Muscle of leg (tissue), 11 donors: ENCODE results near the gene PIK3CB. TPM values are rescaled to one million over a fixed set of nuclear protein-coding genes. Genes with fewer than 3 reads are reported as not detected.
"Not testable (repeated sequence)": the region's sequence is repeated elsewhere in the genome, so short reads cannot be mapped to it uniquely, and the experiment has no call there.

Experiments used
- DNase-seq: peaks from one replicate; pipeline ENCODE4 v3.0.0; 2013
- H3K27ac ChIP-seq: one replicate; pipeline ENCODE4 v1.5.1; 2013; ENCODE audit warnings: mild to moderate bottlenecking, low read length, control low read depth
- H3K27me3 ChIP-seq: one replicate; pipeline ENCODE4 v1.6.1; 2013; ENCODE audit warnings: low read length; ENCODE audit not compliant: control insufficient read depth, insufficient read depth
- H3K36me3 ChIP-seq: one replicate; pipeline ENCODE4 v1.6.1; 2013; ENCODE audit warnings: low read length; ENCODE audit not compliant: control insufficient read depth, insufficient read depth
- H3K4me1 ChIP-seq: one replicate; pipeline ENCODE4 v1.6.1; 2013; ENCODE audit warnings: low read length; ENCODE audit not compliant: control insufficient read depth, insufficient read depth
- H3K4me3 ChIP-seq: one replicate; pipeline ENCODE4 v1.5.1; 2013; ENCODE audit warnings: low read length, control low read depth
- H3K9me3 ChIP-seq: replicated peaks from 2 replicates; pipeline ENCODE4 v1.6.1; 2013; ENCODE audit warnings: low read depth, low read length; ENCODE audit not compliant: control insufficient read depth
- whole genome bisulfite sequencing: methylation state at CpG from one replicate; pipeline ENCODE4 v1.1.5; 2013; ENCODE audit warnings: missing lambda C conversion rate; ENCODE audit not compliant: insufficient coverage; 5-methylcytosine and 5-hydroxymethylcytosine counted together
- polyA plus RNA-seq, 8 donors: library from polyadenylated mRNA; unstranded; fragments of 120-200 nt; gene quantifications; one replicate each; pipeline versions ENCODE4 v1.2.1 to v1.2.3, GENCODE V29; 2013; ENCODE audit warnings: inconsistent platforms in 1 of 8, low replicate concordance in 1 of 8; ENCODE audit not compliant: insufficient read length in 8 of 8, insufficient read depth in 1 of 8
- total RNA-seq: library from RNA; stranded (reverse); fragments of 120-200 nt; gene quantifications from one replicate; pipeline ENCODE4 v1.2.4, GENCODE V29; 2013

The PIK3CB gene
- total and polyA plus RNA-seq, 9 donors = 8.0 to 16.3 (median 10.0) TPM

- H3K4me3 ChIP-seq = no peak overlapping the region
- DNase-seq = no peak
- H3K9me3 ChIP-seq = no peaks in the 10 kb centered on the region
- 50% methylated on average over 1 of the region's 4 CpGs for WGBS
- no peaks in the 10 kb centered on the region for H3K27me3 ChIP-seq
- no peaks in the 10 kb centered on the region for H3K36me3 ChIP-seq
- no peak overlapping the region for H3K27ac ChIP-seq
- H3K4me1 ChIP-seq = peaks cover 2% of the 10 kb centered on the region
Measured at GRCh38 chr3:138848696-138849095, 14.0 kb upstream of the PIK3CB start.

- H3K9me3 ChIP-seq, H3K36me3 ChIP-seq, H3K4me1 ChIP-seq, H3K27ac ChIP-seq, H3K27me3 ChIP-seq, H3K4me3 ChIP-seq, DNase-seq: not testable (repeated sequence)
- no CpG with 5 or more reads among the region's 1 CpG for WGBS
Measured at GRCh38 chr3:138846824-138847223, 12.1 kb upstream of the PIK3CB start.

GRCh38 chr3:138846262-138846791 lies 11.6 kb upstream of the PIK3CB start:
- WGBS = 68% methylated on average over 5 of the region's 10 CpGs
- no peak overlapping the region for H3K27ac ChIP-seq
- peaks cover 2% of the 10 kb centered on the region for H3K4me1 ChIP-seq
- H3K4me3 ChIP-seq = no peak overlapping the region
- no peaks in the 10 kb centered on the region for H3K27me3 ChIP-seq
- no peaks in the 10 kb centered on the region for H3K36me3 ChIP-seq
- no peaks in the 10 kb centered on the region for H3K9me3 ChIP-seq
- no peak for DNase-seq

- H3K4me3 ChIP-seq = no peak overlapping the region
- H3K27ac ChIP-seq = no peak overlapping the region
- H3K27me3 ChIP-seq = no peaks in the 10 kb centered on the region
- H3K9me3 ChIP-seq = no peaks in the 10 kb centered on the region
- no CpG with 5 or more reads among the region's 6 CpGs for WGBS
- peaks cover 2% of the 10 kb centered on the region for H3K4me1 ChIP-seq
- H3K36me3 ChIP-seq = no peaks in the 10 kb centered on the region
- DNase-seq = no peak
Measured at GRCh38 chr3:138845771-138846173, 11.0 kb upstream of the PIK3CB start.

GRCh38 chr3:138845181-138845601 lies 10.5 kb upstream of the PIK3CB start:
- peak overlapping the region; percentile 42 for H3K27ac ChIP-seq
- H3K36me3 ChIP-seq = no peaks in the 10 kb centered on the region
- DNase-seq = no peak
- whole genome bisulfite sequencing = 60% methylated on average over 1 of the region's 7 CpGs
- no peaks in the 10 kb centered on the region for H3K27me3 ChIP-seq
- no peaks in the 10 kb centered on the region for H3K9me3 ChIP-seq
- peaks cover 2% of the 10 kb centered on the region for H3K4me1 ChIP-seq
- no peak overlapping the region for H3K4me3 ChIP-seq

- 66% methylated on average over 4 of the region's 5 CpGs for WGBS
- no peaks in the 10 kb centered on the region for H3K27me3 ChIP-seq
- peaks cover 2% of the 10 kb centered on the region for H3K4me1 ChIP-seq
- H3K36me3 ChIP-seq = no peaks in the 10 kb centered on the region
- no peaks in the 10 kb centered on the region for H3K9me3 ChIP-seq
- no peak overlapping the region for H3K27ac ChIP-seq
- no peak overlapping the region for H3K4me3 ChIP-seq
- peak; percentile 52 for DNase-seq
Measured at GRCh38 chr3:138842483-138843188, 7.9 kb upstream of the PIK3CB start.

- DNase-seq, H3K27me3 ChIP-seq, H3K4me1 ChIP-seq, H3K27ac ChIP-seq, H3K4me3 ChIP-seq, H3K36me3 ChIP-seq, H3K9me3 ChIP-seq: not testable (repeated sequence)
- WGBS = 100% methylated on average over 5 of the region's 7 CpGs
Measured at GRCh38 chr3:138838385-138838784, 3.7 kb upstream of the PIK3CB start.

- H3K4me1 ChIP-seq, H3K9me3 ChIP-seq, H3K27me3 ChIP-seq, H3K27ac ChIP-seq, H3K4me3 ChIP-seq, DNase-seq, H3K36me3 ChIP-seq: not testable (repeated sequence)
- 92% methylated on average over 12 of the region's 19 CpGs for WGBS
Measured at GRCh38 chr3:138835846-138836245, 1.1 kb upstream of the PIK3CB start.

GRCh38 chr3:138835397-138835757 lies 649 bp upstream of the PIK3CB start:
- DNase-seq = no peak
- no peaks in the 10 kb centered on the region for H3K36me3 ChIP-seq
- no CpG with 5 or more reads among the region's 4 CpGs for WGBS
- no peaks in the 10 kb centered on the region for H3K27me3 ChIP-seq
- H3K4me3 ChIP-seq = peak overlapping the region; percentile 83
- no peaks in the 10 kb centered on the region for H3K9me3 ChIP-seq
- peaks cover 9% of the 10 kb centered on the region for H3K4me1 ChIP-seq
- peak overlapping the region; percentile 97 for H3K27ac ChIP-seq

GRCh38 chr3:138833899-138834595 lies 681 bp downstream of the PIK3CB start:
- no peaks in the 10 kb centered on the region for H3K36me3 ChIP-seq
- no peaks in the 10 kb centered on the region for H3K27me3 ChIP-seq
- H3K4me1 ChIP-seq = peaks cover 9% of the 10 kb centered on the region
- DNase-seq = peak; percentile 47
- H3K4me3 ChIP-seq = peak overlapping the region; percentile 78
- peak overlapping the region; percentile 57 for H3K27ac ChIP-seq
- H3K9me3 ChIP-seq = no peaks in the 10 kb centered on the region
- whole genome bisulfite sequencing = 0% methylated on average over 33 of the region's 43 CpGs
